ENCODE results near the gene TGM5.
A peak's percentile ranks its signal among the peaks of the same experiment; 100 is the strongest.

Gene TGM5

GRCh38 chr15:43266386-43266785 lies 342 bp downstream of the TGM5 start:
- H3K4me3 Mint-ChIP-seq: no peak overlapping the region

GRCh38 chr15:43260011-43260615 lies 6.6 kb downstream of the TGM5 start:
- Mint-ChIP-seq H3K4me3 (no peak overlapping the region), H3K36me3 (no peaks in the 10 kb centered on the region)

More at GRCh38 chr15:43266386-43266785, 342 bp downstream of the TGM5 start:
- Mint-ChIP-seq H3K4me1 (peaks cover 17% of the 10 kb centered on the region), H3K36me3 (no peaks in the 10 kb centered on the region), H3K9me3 (no peaks in the 10 kb centered on the region), H3K27ac (no peak overlapping the region)
- no peak for DNase-seq (ENCODE audit: low spot score in 2 of 2)
- ATAC-seq: no peak

GRCh38 chr15:43258781-43259180 lies 7.9 kb downstream of the TGM5 start:
- H3K4me3 Mint-ChIP-seq: no peak overlapping the region
- H3K9me3 Mint-ChIP-seq: no peaks in the 10 kb centered on the region
- no peak for DNase-seq (ENCODE audit: low spot score in 2 of 2)
- peaks cover 11% of the 10 kb centered on the region for H3K4me1 Mint-ChIP-seq
- no peak for ATAC-seq
- no peaks in the 10 kb centered on the region for H3K36me3 Mint-ChIP-seq
- no peak overlapping the region for H3K27ac Mint-ChIP-seq

More at GRCh38 chr15:43260011-43260615, 6.6 kb downstream of the TGM5 start:
- Mint-ChIP-seq H3K27ac (no peak overlapping the region), H3K4me1 (no peaks in the 10 kb centered on the region), H3K9me3 (no peaks in the 10 kb centered on the region)
- no peak for ATAC-seq
- DNase-seq (ENCODE audit: low spot score in 2 of 2): no peak

- Mint-ChIP-seq H3K4me1 (peaks cover 33% of the 10 kb centered on the region), H3K9me3 (no peaks in the 10 kb centered on the region), H3K4me3 (no peak overlapping the region), H3K36me3 (peaks cover 6% of the 10 kb centered on the region), H3K27ac (no peak overlapping the region)
- ATAC-seq: no peak
- DNase-seq (ENCODE audit: low spot score in 2 of 2): no peak
These were observed 10.4 kb downstream of the TGM5 start for GRCh38 chr15:43256341-43256740.

GRCh38 chr15:43255376-43255775 lies 11.4 kb downstream of the TGM5 start:
- H3K9me3 Mint-ChIP-seq: no peaks in the 10 kb centered on the region
- H3K36me3 Mint-ChIP-seq: peaks cover 6% of the 10 kb centered on the region
- H3K4me3 Mint-ChIP-seq: no peak overlapping the region
- H3K27ac Mint-ChIP-seq: no peak overlapping the region
- H3K4me1 Mint-ChIP-seq: peaks cover 40% of the 10 kb centered on the region
- DNase-seq (ENCODE audit: low spot score in 2 of 2) (no peak), ATAC-seq (no peak)

GRCh38 chr15:43253431-43254403 lies 13.0 kb downstream of the TGM5 start:
- peak; percentile 71 for ATAC-seq
- Mint-ChIP-seq H3K36me3 (peaks cover 6% of the 10 kb centered on the region), H3K4me3 (peak overlapping the region; percentile 29), H3K9me3 (no peaks in the 10 kb centered on the region), H3K27ac (peak overlapping the region; percentile 26), H3K4me1 (peaks cover 51% of the 10 kb centered on the region)
- peak in 1 of 2 donors; percentile 62 for DNase-seq (ENCODE audit: low spot score in 2 of 2)

GRCh38 chr15:43251871-43252250 lies 14.9 kb downstream of the TGM5 start:
- DNase-seq (ENCODE audit: low spot score in 2 of 2) (peak in 1 of 2 donors; percentile 65), ATAC-seq (peak; percentile 81)
- peaks cover 51% of the 10 kb centered on the region for H3K4me1 Mint-ChIP-seq
- H3K27ac Mint-ChIP-seq: peak overlapping the region; percentile 87
- H3K9me3 Mint-ChIP-seq: no peaks in the 10 kb centered on the region
- H3K36me3 Mint-ChIP-seq: peaks cover 6% of the 10 kb centered on the region
- peak overlapping the region; percentile 0 for H3K4me3 Mint-ChIP-seq

GRCh38 chr15:43251185-43251870 lies 15.4 kb downstream of the TGM5 start:
- H3K4me3 Mint-ChIP-seq: peak overlapping the region; percentile 0
- no peak for DNase-seq (ENCODE audit: low spot score in 2 of 2)
- peaks cover 51% of the 10 kb centered on the region for H3K4me1 Mint-ChIP-seq
- no peaks in the 10 kb centered on the region for H3K9me3 Mint-ChIP-seq
- peak; percentile 62 for ATAC-seq
- H3K27ac Mint-ChIP-seq: peak overlapping the region; percentile 87
- H3K36me3 Mint-ChIP-seq: peaks cover 6% of the 10 kb centered on the region

GRCh38 chr15:43250785-43251184 lies 15.9 kb downstream of the TGM5 start:
- H3K4me1 Mint-ChIP-seq: peaks cover 51% of the 10 kb centered on the region

GRCh38 chr15:43249699-43250203 lies 17.0 kb downstream of the TGM5 start:
- ATAC-seq (peak; percentile 69), DNase-seq (ENCODE audit: low spot score in 2 of 2) (peak in 1 of 2 donors; percentile 64)
- no peaks in the 10 kb centered on the region for H3K9me3 Mint-ChIP-seq
- H3K36me3 Mint-ChIP-seq: peaks cover 6% of the 10 kb centered on the region
- peak overlapping the region; percentile 87 for H3K27ac Mint-ChIP-seq
- H3K4me3 Mint-ChIP-seq: peak overlapping the region; percentile 10
- peaks cover 50% of the 10 kb centered on the region for H3K4me1 Mint-ChIP-seq

More at GRCh38 chr15:43250785-43251184, 15.9 kb downstream of the TGM5 start:
- H3K4me3 Mint-ChIP-seq: no peak overlapping the region
- no peak for ATAC-seq
- H3K36me3 Mint-ChIP-seq: peaks cover 6% of the 10 kb centered on the region
- H3K9me3 Mint-ChIP-seq: no peaks in the 10 kb centered on the region
- H3K27ac Mint-ChIP-seq: no peak overlapping the region
- DNase-seq (ENCODE audit: low spot score in 2 of 2): no peak

GRCh38 chr15:43249236-43249635 lies 17.5 kb downstream of the TGM5 start:
- peak overlapping the region; percentile 10 for H3K4me3 Mint-ChIP-seq
- peaks cover 45% of the 10 kb centered on the region for H3K4me1 Mint-ChIP-seq
- H3K36me3 Mint-ChIP-seq: peaks cover 6% of the 10 kb centered on the region
- DNase-seq (ENCODE audit: low spot score in 2 of 2) (no peak), ATAC-seq (no peak)
- H3K9me3 Mint-ChIP-seq: no peaks in the 10 kb centered on the region
- H3K27ac Mint-ChIP-seq: peak overlapping the region; percentile 87

GRCh38 chr15:43246261-43246774 lies 20.4 kb downstream of the TGM5 start:
- Mint-ChIP-seq H3K4me1 (peaks cover 19% of the 10 kb centered on the region), H3K36me3 (no peaks in the 10 kb centered on the region), H3K27ac (no peak overlapping the region), H3K4me3 (no peak overlapping the region), H3K9me3 (no peaks in the 10 kb centered on the region)
- DNase-seq (ENCODE audit: low spot score in 2 of 2) (no peak), ATAC-seq (no peak)

- Mint-ChIP-seq H3K27ac (no peak overlapping the region), H3K36me3 (no peaks in the 10 kb centered on the region), H3K4me1 (peaks cover under 1% of the 10 kb centered on the region), H3K4me3 (no peak overlapping the region), H3K9me3 (no peaks in the 10 kb centered on the region)
- DNase-seq (ENCODE audit: low spot score in 2 of 2): no peak
- no peak for ATAC-seq
These were observed 22.6 kb downstream of the TGM5 start for GRCh38 chr15:43244092-43244491.

- Mint-ChIP-seq H3K27ac (no peak overlapping the region), H3K36me3 (no peaks in the 10 kb centered on the region), H3K4me3 (no peak overlapping the region), H3K9me3 (no peaks in the 10 kb centered on the region), H3K4me1 (no peaks in the 10 kb centered on the region)
- ATAC-seq (no peak), DNase-seq (ENCODE audit: low spot score in 2 of 2) (no peak)
These were observed 23.6 kb downstream of the TGM5 start for GRCh38 chr15:43243020-43243645.

All from stimulated activated effector memory CD8-positive, alpha-beta T cell treated with anti-CD3 and anti-CD28 coated beads, Interleukin-12 subunit alpha, Interleukin-12 subunit beta, amount 100 ng/mL, for 72 hours (primary cell).